ENCODE results near the gene PLPP2.

DNA sequence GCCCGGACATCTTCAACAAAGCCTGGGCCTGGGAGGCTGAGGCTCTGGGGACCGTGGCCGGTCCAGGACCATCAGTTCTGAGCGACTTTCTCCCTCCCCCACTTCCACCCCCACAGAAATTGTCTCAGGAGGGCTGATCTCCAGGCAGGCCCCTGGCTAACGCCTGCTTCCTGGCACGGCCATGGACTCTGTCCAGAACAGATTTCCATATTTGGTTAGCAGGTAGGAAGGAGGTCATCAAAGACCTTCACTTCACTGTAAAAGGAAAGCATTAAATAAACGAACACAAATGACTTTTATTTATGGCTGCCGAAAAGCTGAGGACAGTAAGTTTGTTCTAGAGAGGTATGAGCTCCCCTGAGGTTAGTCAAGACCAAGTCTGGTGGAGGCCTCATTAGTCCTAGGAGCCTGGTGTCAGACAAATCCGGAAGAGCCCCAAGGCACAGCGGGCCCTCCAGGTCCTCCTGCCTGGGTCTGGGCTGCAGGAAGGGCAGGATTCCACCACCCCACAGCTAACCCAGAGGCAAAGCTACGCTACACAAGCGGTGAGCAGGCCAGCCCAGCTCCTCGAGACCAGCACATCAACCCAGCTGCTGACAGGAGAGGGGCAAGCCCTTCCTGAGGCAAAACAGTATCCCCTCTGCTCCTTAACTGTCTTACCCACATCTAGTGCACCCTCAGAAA, 4.6 kb upstream of the PLPP2 start:
- TF ChIP-seq CTCF (conservative IDR thresholded peaks at IDR 0.05; ENCODE audit: low read length) (no peak), EZH2phosphoT487 (IDR thresholded peaks at IDR 0.05; ENCODE audit: borderline replicate concordance, low read depth, low read length) (no peak)

Data from OCI-LY7 (cell line).